Testis (tissue), 2 donors: ENCODE measurements around the gene R3HDM2.

Experiments used
- POLR2A ChIP-seq: fragments of 450-650 bp; IDR thresholded peaks from one replicate; pipeline ENCODE4 v1.6.1; 2017; ENCODE audit warnings: antibody characterized with exemption, mild to moderate bottlenecking, moderate library complexity
- TF ChIP-seq, protein P1 (sequence below), 3 experiments: fragments of 450-650 bp in 2 of 3; fragments of 200-600 bp in 1 of 3; sonication (generic) in 1 of 3; IDR thresholded peaks; one replicate each; pipeline ENCODE4 v1.5.1; 2016 to 2019; ENCODE audit warnings: antibody characterized with exemption in 3 of 3, mild to moderate bottlenecking in 2 of 3, moderate library complexity in 1 of 3

DNA sequence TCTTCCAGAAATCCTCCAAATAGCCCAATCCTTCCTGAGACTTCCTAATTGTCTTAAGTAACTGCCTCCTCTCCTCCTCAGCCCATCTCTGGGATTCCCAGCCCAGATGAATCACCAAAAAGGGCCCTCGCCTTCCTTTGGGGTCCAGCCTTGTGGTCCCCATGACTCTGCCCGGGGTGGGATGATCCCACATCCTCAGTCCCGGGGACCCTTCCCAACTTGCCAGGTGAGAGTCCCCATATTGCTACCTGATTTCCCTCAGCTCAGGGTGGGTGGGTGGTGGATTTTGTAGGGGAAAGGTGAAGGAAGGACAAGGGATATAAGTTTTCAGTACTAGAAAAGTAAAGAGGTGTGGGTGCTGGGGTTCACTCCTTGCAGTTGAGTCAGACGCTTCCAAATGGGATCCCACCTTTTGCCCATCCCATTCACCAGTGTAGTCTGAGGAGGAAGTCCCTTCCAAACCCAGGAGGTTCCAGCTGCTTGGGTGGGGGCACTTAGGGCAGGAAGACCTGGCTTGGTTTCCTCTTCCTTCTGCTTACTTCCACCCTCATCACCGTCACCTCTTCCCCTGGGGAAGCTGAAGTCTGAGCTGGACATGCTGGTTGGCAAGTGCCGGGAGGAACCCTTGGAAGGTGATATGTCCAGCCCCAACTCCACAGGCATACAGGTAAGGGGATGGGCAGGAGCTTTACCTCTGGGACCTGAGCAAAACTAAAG is 34.3 kb upstream of the R3HDM2 start:
- TF ChIP-seq POLR2A, result no peak
- TF ChIP-seq, protein P1, sequence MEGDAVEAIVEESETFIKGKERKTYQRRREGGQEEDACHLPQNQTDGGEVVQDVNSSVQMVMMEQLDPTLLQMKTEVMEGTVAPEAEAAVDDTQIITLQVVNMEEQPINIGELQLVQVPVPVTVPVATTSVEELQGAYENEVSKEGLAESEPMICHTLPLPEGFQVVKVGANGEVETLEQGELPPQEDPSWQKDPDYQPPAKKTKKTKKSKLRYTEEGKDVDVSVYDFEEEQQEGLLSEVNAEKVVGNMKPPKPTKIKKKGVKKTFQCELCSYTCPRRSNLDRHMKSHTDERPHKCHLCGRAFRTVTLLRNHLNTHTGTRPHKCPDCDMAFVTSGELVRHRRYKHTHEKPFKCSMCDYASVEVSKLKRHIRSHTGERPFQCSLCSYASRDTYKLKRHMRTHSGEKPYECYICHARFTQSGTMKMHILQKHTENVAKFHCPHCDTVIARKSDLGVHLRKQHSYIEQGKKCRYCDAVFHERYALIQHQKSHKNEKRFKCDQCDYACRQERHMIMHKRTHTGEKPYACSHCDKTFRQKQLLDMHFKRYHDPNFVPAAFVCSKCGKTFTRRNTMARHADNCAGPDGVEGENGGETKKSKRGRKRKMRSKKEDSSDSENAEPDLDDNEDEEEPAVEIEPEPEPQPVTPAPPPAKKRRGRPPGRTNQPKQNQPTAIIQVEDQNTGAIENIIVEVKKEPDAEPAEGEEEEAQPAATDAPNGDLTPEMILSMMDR (IDR thresholded peaks at IDR 0.05), result no peak
